NB4 (cell line): Measurements from ENCODE around the gene NET1.

Experiments used
- DNase-seq: peaks from one replicate; pipeline ENCODE4 v3.0.0; 2010; ENCODE audit warnings: low read depth
- H3K4me3 ChIP-seq: one replicate; pipeline ENCODE4 v1.5.1; 2011; ENCODE audit warnings: mild to moderate bottlenecking, low read depth, low read length, moderate library complexity
- MYC ChIP-seq: IDR thresholded peaks from 2 replicates; pipeline ENCODE4 v1.6.1; 2011; ENCODE audit warnings: low read depth, low read length
- POLR2A ChIP-seq: IDR thresholded peaks from 2 replicates; pipeline ENCODE4 v1.6.1; 2011; ENCODE audit warnings: mild to moderate bottlenecking; ENCODE audit not compliant: insufficient read length; ENCODE audit errors: extremely low read depth
- TF ChIP-seq, protein P1 (sequence below): IDR thresholded peaks from 2 replicates; pipeline ENCODE4 v1.6.1; 2011; ENCODE audit warnings: low read depth, low read length
- TF ChIP-seq, protein P2 (sequence below): IDR thresholded peaks from one replicate; pipeline ENCODE4 v1.5.1; 2012; ENCODE audit warnings: low read depth, low read length

Gene NET1

DNA sequence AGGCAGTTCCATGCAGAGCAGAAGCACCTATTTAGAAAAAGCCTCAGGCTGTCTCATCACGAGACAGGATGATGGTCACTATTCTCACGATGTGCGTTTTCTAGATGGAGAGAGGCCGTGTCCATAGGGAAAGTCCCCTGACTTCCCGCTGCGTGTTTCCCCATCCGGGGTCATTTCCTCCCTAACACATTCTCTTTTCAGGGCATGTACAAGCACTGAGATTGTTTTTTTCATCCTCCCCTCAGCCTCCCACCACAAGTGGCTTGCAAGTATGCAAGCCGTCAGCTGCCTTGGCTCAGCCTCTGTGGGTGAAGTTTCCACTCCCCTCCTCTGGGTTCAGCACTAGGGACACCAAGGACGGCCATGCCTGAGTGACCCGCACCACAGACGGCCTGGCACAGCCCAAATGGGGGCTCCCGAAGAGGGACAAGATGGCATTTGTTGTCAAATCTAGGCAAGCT, 89.7 kb downstream of the NET1 start:
- TF ChIP-seq, protein P1, sequence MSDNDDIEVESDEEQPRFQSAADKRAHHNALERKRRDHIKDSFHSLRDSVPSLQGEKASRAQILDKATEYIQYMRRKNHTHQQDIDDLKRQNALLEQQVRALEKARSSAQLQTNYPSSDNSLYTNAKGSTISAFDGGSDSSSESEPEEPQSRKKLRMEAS, result no peak
- TF ChIP-seq MYC (no peak), POLR2A (no peak)
- TF ChIP-seq, protein P2, sequence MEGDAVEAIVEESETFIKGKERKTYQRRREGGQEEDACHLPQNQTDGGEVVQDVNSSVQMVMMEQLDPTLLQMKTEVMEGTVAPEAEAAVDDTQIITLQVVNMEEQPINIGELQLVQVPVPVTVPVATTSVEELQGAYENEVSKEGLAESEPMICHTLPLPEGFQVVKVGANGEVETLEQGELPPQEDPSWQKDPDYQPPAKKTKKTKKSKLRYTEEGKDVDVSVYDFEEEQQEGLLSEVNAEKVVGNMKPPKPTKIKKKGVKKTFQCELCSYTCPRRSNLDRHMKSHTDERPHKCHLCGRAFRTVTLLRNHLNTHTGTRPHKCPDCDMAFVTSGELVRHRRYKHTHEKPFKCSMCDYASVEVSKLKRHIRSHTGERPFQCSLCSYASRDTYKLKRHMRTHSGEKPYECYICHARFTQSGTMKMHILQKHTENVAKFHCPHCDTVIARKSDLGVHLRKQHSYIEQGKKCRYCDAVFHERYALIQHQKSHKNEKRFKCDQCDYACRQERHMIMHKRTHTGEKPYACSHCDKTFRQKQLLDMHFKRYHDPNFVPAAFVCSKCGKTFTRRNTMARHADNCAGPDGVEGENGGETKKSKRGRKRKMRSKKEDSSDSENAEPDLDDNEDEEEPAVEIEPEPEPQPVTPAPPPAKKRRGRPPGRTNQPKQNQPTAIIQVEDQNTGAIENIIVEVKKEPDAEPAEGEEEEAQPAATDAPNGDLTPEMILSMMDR, result no peak
- H3K4me3 ChIP-seq, result no peak overlapping the region
- DNase-seq, result no peak

DNA sequence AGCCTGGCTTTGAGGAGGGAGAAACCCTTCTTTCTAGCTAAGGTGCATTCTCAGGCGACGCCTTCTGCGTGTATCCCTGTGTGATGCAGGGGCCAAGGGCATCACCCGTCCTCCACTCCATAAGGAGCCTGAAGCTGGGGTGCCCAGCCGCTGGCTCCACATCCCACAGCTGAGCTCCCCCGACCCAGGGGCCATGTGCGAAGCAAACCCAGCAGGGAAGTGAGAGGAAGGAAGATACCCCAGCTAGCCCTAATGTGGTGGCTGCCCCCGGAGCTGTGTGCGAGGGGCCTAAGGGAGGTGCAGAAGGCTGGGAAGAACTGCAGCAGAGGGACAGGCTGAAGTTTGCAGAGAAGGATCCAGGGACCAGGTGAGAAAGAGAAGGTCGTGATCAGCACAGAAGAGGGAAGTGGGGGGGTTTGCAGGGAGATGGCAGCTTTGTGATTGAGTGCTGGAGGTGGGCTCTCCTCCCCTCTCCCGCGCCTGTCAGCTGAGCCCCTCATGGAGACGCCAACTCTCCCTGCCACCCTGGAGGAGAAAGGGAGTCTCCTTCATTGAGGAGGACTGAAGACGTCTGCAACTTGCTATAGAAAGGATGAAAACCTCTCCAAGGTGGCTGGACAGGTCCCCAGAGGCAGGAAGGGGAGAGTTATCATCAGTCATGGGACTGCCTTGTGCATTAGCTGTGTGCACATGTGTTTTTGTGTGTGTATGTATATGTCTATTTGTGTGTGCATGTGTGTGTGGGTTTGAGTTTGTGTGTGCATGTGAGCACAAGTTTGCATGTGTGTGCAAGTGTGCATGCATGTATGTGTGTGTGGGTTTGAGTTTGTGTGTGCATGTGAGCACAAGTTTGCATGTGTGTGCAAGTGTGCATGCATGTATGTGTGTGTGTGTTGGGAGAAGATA, 90.5 kb downstream of the NET1 start:
- TF ChIP-seq, protein P1, result no peak
- TF ChIP-seq POLR2A (no peak), MYC (no peak)
- TF ChIP-seq, protein P2, result no peak
- no peak overlapping the region for H3K4me3 ChIP-seq
- no peak for DNase-seq

DNA sequence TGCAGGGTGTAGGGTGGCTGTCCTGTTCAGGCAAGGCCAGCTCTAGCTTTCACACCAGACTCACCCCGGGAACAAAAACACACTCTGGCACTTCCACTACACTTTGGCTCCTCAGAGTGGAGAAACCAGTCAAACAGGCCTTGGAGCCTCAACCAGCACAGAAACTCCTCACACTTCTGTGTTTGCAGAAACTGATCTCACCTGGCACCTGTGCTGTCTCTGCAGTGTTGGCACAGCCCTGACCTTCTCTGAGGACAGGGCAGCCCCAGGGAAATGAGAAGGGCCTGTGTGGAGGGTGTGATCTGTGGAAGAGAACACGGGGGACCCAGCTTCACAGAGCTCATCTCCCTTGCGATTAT, 91.1 kb downstream of the NET1 start:
- TF ChIP-seq MYC, result no peak
- no peak for TF ChIP-seq POLR2A
- TF ChIP-seq, protein P2, result no peak
- TF ChIP-seq, protein P1, result no peak
- no peak for DNase-seq
- H3K4me3 ChIP-seq, result no peak overlapping the region

DNA sequence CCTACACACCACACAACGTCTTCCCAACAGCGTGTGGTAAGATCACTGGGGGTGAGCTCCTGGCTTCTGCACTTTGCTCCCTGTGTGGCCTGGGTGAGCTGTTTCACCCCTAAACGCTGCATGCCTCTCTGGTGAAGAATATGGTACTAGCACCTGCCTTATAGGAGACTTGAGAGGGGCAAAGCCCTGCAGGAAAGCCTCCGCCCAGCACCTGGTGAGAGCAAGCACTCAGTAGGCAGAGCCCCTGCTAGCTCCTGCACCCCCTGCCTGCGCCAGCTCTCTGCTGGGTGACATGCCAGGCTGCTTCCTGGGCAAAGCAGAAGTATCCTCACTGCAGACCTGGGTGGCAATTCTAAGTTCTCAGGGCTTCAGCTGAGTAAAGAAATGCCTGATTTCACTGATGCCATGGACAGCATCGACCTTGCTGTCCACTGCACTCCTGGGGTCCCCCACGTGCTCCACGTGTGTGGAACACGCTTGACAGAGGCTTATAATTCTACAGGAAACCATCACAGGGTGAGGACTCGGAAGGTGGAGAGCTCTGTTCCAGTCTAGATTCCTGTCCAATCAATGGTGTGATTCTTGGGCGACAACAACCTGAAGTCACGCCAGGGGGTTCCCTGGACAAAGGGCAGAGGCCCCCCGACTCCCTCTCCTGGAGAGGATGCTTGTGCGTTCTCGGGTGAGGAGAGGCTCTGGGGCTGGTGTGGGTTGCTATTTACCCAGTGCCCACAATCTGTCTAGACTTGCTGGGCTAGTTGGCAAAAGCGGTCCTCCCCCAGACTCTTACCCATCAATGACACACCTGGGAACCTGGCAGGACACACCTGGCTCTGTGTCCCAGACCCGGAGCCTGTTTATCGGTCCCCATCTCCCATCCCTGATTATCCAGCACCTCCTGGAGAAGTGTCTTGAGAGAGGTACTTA, 92.1 kb downstream of the NET1 start:
- DNase-seq, result no peak
- TF ChIP-seq, protein P1, result no peak
- TF ChIP-seq, protein P2, result no peak

DNA sequence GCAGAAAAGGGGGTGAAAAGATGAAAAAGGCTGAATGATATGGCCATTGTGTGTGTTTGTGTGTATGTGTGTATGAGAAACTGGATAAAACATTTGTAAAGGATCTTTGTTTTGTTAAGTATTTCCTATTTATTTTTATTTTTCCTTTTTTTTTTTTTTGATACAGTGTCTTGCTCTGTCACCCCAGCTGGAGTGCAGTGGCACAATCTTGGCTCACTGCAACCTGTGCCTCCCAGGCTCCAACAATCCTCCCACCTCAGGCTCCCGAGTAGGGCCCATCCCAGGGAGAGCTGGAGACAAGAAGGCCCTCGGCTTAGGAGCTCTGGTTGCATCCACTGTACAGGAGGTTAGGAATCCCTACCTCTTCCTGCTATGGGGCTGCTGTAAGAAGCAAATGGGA, 93.9 kb downstream of the NET1 start:
- DNase-seq, result no peak
- TF ChIP-seq, protein P1, result no peak
- TF ChIP-seq, protein P2, result no peak
- TF ChIP-seq MYC, result no peak
- H3K4me3 ChIP-seq, result no peak overlapping the region

More for the DNA sequence above, 92.1 kb downstream of the NET1 start:
- H3K4me3 ChIP-seq, result no peak overlapping the region
